Cardiac muscle cell (in vitro differentiated cells and primary cell): ENCODE data around the gene TK1. TPM values are rescaled to one million over a fixed set of nuclear protein-coding genes. Genes with fewer than 3 reads are reported as not detected.
"Not testable (repeated sequence)": the region's sequence is repeated elsewhere in the genome, so short reads cannot be mapped to it uniquely, and the experiment has no call there.

ENCODE experiments used
- DNase-seq, 2 donors: peaks; one replicate each; pipeline versions ENCODE4 v3.0.0 to v3.0.0-alpha.2; 2010 to 2017; ENCODE audit warnings: low read depth in 1 of 2, low spot score in 1 of 2
- H3K27ac ChIP-seq: fragments of 200-600 bp; sonication (generic); 2 replicates; pipeline ENCODE4 v1.5.1; 2016
- H3K27me3 ChIP-seq: fragments of 200-600 bp; sonication (generic); 2 replicates; pipeline ENCODE4 v1.6.0; 2016; ENCODE audit warnings: control low read depth
- H3K36me3 ChIP-seq: fragments of 200-600 bp; sonication (generic); 2 replicates; pipeline ENCODE4 v1.5.1; 2016; ENCODE audit warnings: control low read depth
- H3K4me1 ChIP-seq: fragments of 200-600 bp; sonication (generic); 2 replicates; pipeline ENCODE4 v1.8.1; 2017; ENCODE audit warnings: low read depth, mild to moderate bottlenecking, mixed run types
- H3K4me3 ChIP-seq: fragments of 200-600 bp; sonication (generic); 2 replicates; pipeline ENCODE4 v1.5.1; 2016; ENCODE audit warnings: mild to moderate bottlenecking
- H3K9me3 ChIP-seq: fragments of 200-600 bp; sonication (generic); 2 replicates; pipeline ENCODE4 v1.5.1; 2017; ENCODE audit warnings: low read depth, mild to moderate bottlenecking, control low read depth
- polyA plus RNA-seq: library from polyadenylated mRNA; unstranded; fragments of >200 nt; fragmentation: Nextera tagmentation; extraction: Ambion mirVana; gene quantifications from 2 replicates; pipeline ENCODE4 v1.2.1, GENCODE V29; 2016
- total RNA-seq: library from RNA; depleted of rRNA; stranded (reverse); fragments of >200 nt; gene quantifications from 2 replicates; pipeline ENCODE4 v1.2.3, GENCODE V29; 2016
- TF ChIP-seq, protein P1 (sequence below): IDR thresholded peaks from 2 replicates; pipeline ENCODE4 v1.5.1; 2012; ENCODE audit warnings: low read depth, mild to moderate bottlenecking, low read length

Gene TK1
- total and polyA plus RNA-seq, 2 experiments from 2014 or later: 21.1 to 57.5 TPM

DNA sequence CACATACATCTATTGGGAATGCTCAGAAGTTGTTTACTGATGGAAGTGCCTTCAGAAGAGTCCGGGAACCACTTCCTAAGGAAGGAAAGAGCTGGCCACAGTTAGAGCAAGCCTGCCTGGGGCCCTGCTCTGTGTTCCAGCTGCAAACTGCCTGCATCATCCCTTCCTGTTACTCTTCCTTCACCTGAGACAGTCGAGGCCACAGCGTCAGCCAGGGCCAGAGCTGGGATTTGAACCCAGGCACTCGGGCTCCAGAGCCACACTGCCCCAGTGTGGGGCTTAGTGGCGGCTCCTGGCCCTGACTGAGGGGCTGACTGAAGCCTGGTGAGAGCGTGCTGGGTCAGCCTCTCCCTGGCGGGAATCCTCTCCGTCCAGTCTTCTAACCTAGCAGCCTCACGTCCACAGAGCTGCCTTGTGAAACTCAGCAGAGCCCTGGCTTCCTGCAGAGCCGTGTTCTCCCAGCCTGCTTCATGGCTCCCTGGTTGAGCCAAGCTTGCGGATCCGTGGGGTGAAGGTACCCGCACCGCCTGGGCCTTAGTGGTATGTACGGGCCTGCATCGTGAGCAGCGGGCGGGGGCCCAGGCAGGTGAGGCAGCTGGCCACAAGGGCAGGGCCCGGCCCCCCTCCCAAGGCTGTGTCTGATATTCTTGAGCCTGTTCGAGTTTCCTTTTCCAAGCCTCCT is 45.3 kb downstream of the TK1 start:
- Histone ChIP-seq H3K27ac (no peak overlapping the region), H3K27me3 (no peaks in the 10 kb centered on the region), H3K4me3 (no peak overlapping the region), H3K4me1 (peaks cover 22% of the 10 kb centered on the region), H3K9me3 (no peaks in the 10 kb centered on the region), H3K36me3 (no peaks in the 10 kb centered on the region)
- DNase-seq: no peak
- TF ChIP-seq, protein P1, sequence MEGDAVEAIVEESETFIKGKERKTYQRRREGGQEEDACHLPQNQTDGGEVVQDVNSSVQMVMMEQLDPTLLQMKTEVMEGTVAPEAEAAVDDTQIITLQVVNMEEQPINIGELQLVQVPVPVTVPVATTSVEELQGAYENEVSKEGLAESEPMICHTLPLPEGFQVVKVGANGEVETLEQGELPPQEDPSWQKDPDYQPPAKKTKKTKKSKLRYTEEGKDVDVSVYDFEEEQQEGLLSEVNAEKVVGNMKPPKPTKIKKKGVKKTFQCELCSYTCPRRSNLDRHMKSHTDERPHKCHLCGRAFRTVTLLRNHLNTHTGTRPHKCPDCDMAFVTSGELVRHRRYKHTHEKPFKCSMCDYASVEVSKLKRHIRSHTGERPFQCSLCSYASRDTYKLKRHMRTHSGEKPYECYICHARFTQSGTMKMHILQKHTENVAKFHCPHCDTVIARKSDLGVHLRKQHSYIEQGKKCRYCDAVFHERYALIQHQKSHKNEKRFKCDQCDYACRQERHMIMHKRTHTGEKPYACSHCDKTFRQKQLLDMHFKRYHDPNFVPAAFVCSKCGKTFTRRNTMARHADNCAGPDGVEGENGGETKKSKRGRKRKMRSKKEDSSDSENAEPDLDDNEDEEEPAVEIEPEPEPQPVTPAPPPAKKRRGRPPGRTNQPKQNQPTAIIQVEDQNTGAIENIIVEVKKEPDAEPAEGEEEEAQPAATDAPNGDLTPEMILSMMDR: no peak

DNA sequence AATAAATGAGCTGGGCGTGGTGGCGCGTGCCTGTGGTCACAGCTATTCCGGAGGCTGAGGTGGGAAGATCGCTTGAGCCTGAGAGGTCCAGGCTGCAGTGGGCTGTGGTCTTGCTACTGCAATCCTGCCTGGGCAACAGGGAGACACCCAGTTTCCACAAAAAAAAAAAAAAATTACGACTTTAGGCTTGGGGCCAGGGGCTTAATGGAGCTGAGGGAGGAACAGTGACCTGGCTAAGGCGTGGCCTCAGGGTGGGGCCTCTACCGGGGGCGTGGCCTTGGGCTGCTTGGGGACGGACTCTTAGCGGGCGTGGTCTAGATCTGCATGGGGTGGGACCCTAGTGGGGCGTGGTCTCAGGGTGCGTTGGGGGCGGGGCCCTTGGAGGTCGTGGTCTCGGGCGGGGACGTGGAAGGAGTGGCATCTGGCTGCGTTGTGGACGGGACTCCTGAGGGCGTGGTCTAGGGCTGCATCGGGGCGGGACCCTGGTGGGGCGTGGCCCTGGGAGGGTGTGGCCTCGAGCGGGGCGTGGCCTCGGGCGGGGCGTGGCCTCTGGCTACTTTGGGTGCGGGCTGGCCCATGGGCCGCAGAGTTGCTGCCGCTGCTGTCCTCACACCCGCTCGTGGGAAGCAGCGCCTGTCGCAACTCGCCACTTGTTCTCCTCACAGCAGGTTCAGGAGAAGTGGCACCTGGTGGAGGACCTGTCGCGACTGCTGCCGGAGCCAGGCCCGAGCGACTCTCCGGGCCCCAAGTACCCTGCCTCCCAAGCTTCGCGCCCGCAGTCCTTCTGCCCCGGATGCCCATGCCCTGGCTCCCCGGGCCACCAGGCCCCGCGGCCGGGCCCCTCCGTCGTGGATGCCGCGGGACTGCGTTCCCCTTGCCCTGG is 46.4 kb downstream of the TK1 start:
- H3K27ac ChIP-seq: no peak overlapping the region
- H3K9me3 ChIP-seq: no peaks in the 10 kb centered on the region
- H3K4me3 ChIP-seq: no peak overlapping the region
- TF ChIP-seq, protein P1: no peak
- H3K4me1 ChIP-seq: peaks cover 22% of the 10 kb centered on the region
- H3K27me3 ChIP-seq: no peaks in the 10 kb centered on the region
- DNase-seq: peak; percentile 77 to 90
- no peaks in the 10 kb centered on the region for H3K36me3 ChIP-seq

DNA sequence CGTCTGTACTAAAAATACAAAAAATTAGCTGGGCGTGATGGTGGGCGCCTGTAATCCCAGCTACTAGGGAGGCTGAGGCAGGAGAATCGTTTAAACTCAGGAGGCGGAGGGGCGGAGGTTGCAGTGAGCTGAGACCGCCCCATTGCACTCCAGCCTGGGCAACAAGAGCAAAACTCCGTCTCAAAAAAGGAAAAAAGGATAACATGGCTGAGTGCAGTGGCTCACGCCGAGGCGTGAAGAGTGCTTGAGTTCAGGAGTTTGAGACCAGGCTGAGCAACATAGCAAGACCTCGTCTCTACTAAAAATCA is 47.0 kb downstream of the TK1 start:
- H3K27me3 ChIP-seq, DNase-seq, H3K4me3 ChIP-seq, H3K27ac ChIP-seq, H3K36me3 ChIP-seq, H3K9me3 ChIP-seq: not testable (repeated sequence)
- peaks cover 16% of the 10 kb centered on the region for H3K4me1 ChIP-seq

DNA sequence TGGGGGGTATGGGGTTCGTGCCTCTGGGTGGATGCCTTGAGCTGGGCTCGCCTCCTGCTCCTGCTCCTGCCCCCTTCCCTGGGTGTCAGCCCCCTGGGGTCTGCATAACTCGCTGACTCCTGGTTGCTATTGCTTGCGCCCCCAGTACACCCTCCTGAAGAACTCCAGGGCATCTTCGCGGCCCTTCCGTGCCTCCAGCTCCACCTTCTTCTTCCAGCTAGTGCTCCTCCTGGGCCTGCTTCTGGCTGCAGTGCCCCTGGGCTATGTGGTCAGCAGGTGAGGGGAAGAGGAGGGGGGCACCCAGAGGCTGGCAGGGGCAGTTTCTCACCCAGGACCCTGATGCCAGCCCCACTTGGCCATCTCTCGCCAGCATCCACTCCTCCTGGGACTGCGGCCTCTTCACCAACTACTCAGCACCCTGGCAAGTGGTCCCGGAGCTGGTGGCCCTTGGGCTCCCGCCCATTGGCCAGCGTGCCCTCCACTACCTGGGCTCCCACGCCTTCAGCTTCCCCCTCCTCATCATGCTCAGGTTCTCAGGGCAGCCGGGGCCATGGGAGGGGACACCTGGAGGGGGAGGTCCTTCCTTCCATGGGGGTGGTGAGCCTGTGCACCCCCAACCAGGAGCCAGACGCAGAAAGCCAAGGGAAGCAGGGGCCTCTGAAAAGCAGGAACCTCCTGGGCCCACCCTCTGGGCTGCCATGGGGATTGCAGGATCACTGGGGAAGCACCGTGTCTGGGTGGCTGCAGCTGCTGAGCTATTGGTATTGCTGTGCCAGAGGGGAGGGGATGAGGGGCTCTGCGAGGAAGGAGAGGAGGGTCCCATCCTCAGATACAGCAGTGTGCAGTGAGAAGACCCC is 48.4 kb downstream of the TK1 start:
- TF ChIP-seq, protein P1: no peak
- Histone ChIP-seq H3K36me3 (no peaks in the 10 kb centered on the region), H3K4me3 (no peak overlapping the region), H3K9me3 (no peaks in the 10 kb centered on the region), H3K27me3 (no peaks in the 10 kb centered on the region), H3K27ac (no peak overlapping the region), H3K4me1 (peaks cover 3% of the 10 kb centered on the region)
- no peak for DNase-seq

DNA sequence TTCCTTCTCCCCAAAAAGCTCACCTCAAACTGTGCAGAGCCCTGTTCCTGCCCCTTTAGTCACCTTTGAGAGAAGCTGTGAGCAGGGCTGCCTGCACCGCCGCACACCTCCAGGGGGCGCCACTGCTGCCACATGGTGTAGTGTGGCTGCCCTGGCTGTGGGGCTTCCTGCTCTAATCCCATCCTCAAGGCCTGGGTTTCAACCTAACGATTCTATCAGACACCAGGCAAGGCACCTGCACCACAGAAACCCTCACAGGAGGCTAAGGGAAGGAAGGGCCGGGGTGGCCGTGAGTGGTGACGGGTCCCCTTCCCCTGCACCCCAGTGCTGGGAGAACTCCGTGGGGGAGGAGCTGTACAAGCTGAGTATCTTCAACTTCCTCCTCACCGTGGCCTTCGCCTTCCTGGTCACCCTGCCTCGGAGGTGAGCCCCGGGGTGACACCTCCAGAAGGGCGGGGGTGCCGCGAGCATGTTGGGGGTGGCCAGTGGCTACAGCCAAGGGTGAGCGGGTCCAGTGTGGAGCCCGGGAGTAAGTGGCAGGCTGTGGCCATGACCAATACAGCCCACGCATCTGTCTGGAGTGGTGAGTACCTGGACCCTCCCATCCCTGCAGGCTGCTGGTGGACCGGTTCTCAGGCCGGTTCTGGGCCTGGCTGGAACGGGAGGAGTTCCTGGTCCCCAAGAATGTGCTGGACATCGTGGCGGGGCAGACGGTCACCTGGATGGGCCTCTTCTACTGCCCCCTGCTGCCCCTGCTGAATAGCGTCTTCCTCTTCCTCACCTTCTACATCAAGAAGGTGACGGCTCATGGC is 49.3 kb downstream of the TK1 start:
- TF ChIP-seq, protein P1: peak; percentile 36

More for the DNA sequence above, 49.3 kb downstream of the TK1 start:
- no peak for DNase-seq
- Histone ChIP-seq H3K4me1 (no peaks in the 10 kb centered on the region), H3K27me3 (no peaks in the 10 kb centered on the region), H3K4me3 (no peak overlapping the region), H3K27ac (no peak overlapping the region), H3K36me3 (no peaks in the 10 kb centered on the region), H3K9me3 (no peaks in the 10 kb centered on the region)
